ENCODE data around the gene PRDX5. TPM values are rescaled to one million over a fixed set of nuclear protein-coding genes. Genes with fewer than 3 reads are reported as not detected.
A peak's percentile ranks its signal among the peaks of the same experiment; 100 is the strongest.

Gene PRDX5
- total RNA-seq, 1 donor = 245 TPM

- no peaks in the 10 kb centered on the region for H4K20me1 ChIP-seq (ENCODE audit: insufficient read depth, low read length)
- no peaks in the 10 kb centered on the region for H3K9me3 ChIP-seq (ENCODE audit: low read depth, low read length)
- no peaks in the 10 kb centered on the region for H3K27me3 ChIP-seq (ENCODE audit: insufficient read depth, low read length)
- H2AFZ ChIP-seq (ENCODE audit: low read length) = no peak overlapping the region
- peaks cover 22% of the 10 kb centered on the region for H3K4me1 ChIP-seq (ENCODE audit: insufficient read depth, low read length)
- no peak overlapping the region for H3K27ac ChIP-seq (ENCODE audit: low read depth, low read length)
- TF ChIP-seq CTCF (IDR thresholded peaks at IDR 0.05; ENCODE audit: extremely low read depth, low read depth, low read length) = no peak
- peak; percentile 95 for DNase-seq (ENCODE audit: insufficient read length, low spot score, missing footprints)
- H3K4me3 ChIP-seq (ENCODE audit: insufficient read depth, low read length) = no peak overlapping the region
- no peaks in the 10 kb centered on the region for H3K36me3 ChIP-seq (ENCODE audit: insufficient read depth, low read length)
- no peaks in the 10 kb centered on the region for H3K79me2 ChIP-seq (ENCODE audit: insufficient read depth, low read length)
- no peak overlapping the region for H3K4me2 ChIP-seq (ENCODE audit: insufficient read depth, low read length)
Observed at GRCh38 chr11:64334764-64335735, 17.1 kb downstream of the PRDX5 start.

GRCh38 chr11:64337538-64338249 lies 19.8 kb downstream of the PRDX5 start:
- no peak for TF ChIP-seq CTCF (IDR thresholded peaks at IDR 0.05; ENCODE audit: extremely low read depth, low read depth, low read length)
- H3K79me2 ChIP-seq (ENCODE audit: insufficient read depth, low read length) = no peaks in the 10 kb centered on the region
- DNase-seq (ENCODE audit: insufficient read length, low spot score, missing footprints) = no peak
- H3K4me3 ChIP-seq (ENCODE audit: insufficient read depth, low read length) = no peak overlapping the region
- no peak overlapping the region for H2AFZ ChIP-seq (ENCODE audit: low read length)
- H4K20me1 ChIP-seq (ENCODE audit: insufficient read depth, low read length) = no peaks in the 10 kb centered on the region
- no peaks in the 10 kb centered on the region for H3K9me3 ChIP-seq (ENCODE audit: low read depth, low read length)
- peaks cover 13% of the 10 kb centered on the region for H3K4me1 ChIP-seq (ENCODE audit: insufficient read depth, low read length)
- H3K27ac ChIP-seq (ENCODE audit: low read depth, low read length) = no peak overlapping the region
- no peaks in the 10 kb centered on the region for H3K27me3 ChIP-seq (ENCODE audit: insufficient read depth, low read length)
- no peak overlapping the region for H3K4me2 ChIP-seq (ENCODE audit: insufficient read depth, low read length)
- H3K36me3 ChIP-seq (ENCODE audit: insufficient read depth, low read length) = no peaks in the 10 kb centered on the region

- no peaks in the 10 kb centered on the region for H4K20me1 ChIP-seq (ENCODE audit: insufficient read depth, low read length)
- no peak overlapping the region for H3K4me2 ChIP-seq (ENCODE audit: insufficient read depth, low read length)
- H3K4me1 ChIP-seq (ENCODE audit: insufficient read depth, low read length) = peaks cover 13% of the 10 kb centered on the region
- no peak overlapping the region for H2AFZ ChIP-seq (ENCODE audit: low read length)
- H3K27ac ChIP-seq (ENCODE audit: low read depth, low read length) = no peak overlapping the region
- peak; percentile 85 for DNase-seq (ENCODE audit: insufficient read length, low spot score, missing footprints)
- no peak for TF ChIP-seq CTCF (IDR thresholded peaks at IDR 0.05; ENCODE audit: extremely low read depth, low read depth, low read length)
- no peaks in the 10 kb centered on the region for H3K36me3 ChIP-seq (ENCODE audit: insufficient read depth, low read length)
- H3K27me3 ChIP-seq (ENCODE audit: insufficient read depth, low read length) = no peaks in the 10 kb centered on the region
- no peaks in the 10 kb centered on the region for H3K79me2 ChIP-seq (ENCODE audit: insufficient read depth, low read length)
- no peaks in the 10 kb centered on the region for H3K9me3 ChIP-seq (ENCODE audit: low read depth, low read length)
- H3K4me3 ChIP-seq (ENCODE audit: insufficient read depth, low read length) = no peak overlapping the region
Observed at GRCh38 chr11:64338716-64339115, 20.8 kb downstream of the PRDX5 start.

- H3K27me3 ChIP-seq (ENCODE audit: insufficient read depth, low read length) = no peaks in the 10 kb centered on the region
- TF ChIP-seq CTCF (IDR thresholded peaks at IDR 0.05; ENCODE audit: extremely low read depth, low read depth, low read length) = no peak
- H3K9me3 ChIP-seq (ENCODE audit: low read depth, low read length) = no peaks in the 10 kb centered on the region
- no peak overlapping the region for H3K27ac ChIP-seq (ENCODE audit: low read depth, low read length)
- H3K4me3 ChIP-seq (ENCODE audit: insufficient read depth, low read length) = no peak overlapping the region
- H3K4me2 ChIP-seq (ENCODE audit: insufficient read depth, low read length) = no peak overlapping the region
- DNase-seq (ENCODE audit: insufficient read length, low spot score, missing footprints) = peak; percentile 29
- no peak overlapping the region for H2AFZ ChIP-seq (ENCODE audit: low read length)
- no peaks in the 10 kb centered on the region for H4K20me1 ChIP-seq (ENCODE audit: insufficient read depth, low read length)
- H3K79me2 ChIP-seq (ENCODE audit: insufficient read depth, low read length) = no peaks in the 10 kb centered on the region
- H3K36me3 ChIP-seq (ENCODE audit: insufficient read depth, low read length) = no peaks in the 10 kb centered on the region
- H3K4me1 ChIP-seq (ENCODE audit: insufficient read depth, low read length) = peaks cover 13% of the 10 kb centered on the region
Observed at GRCh38 chr11:64339286-64339685, 21.4 kb downstream of the PRDX5 start.
